ENCODE results near the gene PARP14.
A peak's percentile ranks its signal among the peaks of the same experiment; 100 is the strongest.
"Not testable (repeated sequence)": the region's sequence is repeated elsewhere in the genome, so short reads cannot be mapped to it uniquely, and the experiment has no call there.

PARP14 gene

GRCh38 chr3:122677216-122677615, 3.4 kb upstream of the PARP14 start:
- DNase-seq, result no peak

GRCh38 chr3:122678506-122678905, 2.1 kb upstream of the PARP14 start:
- no peak for DNase-seq

- peak; percentile 54 to 83 (median 74) for DNase-seq
Observed at GRCh38 chr3:122679085-122679881, 1.4 kb upstream of the PARP14 start.

- no peak for DNase-seq
Observed at GRCh38 chr3:122679882-122680474, 661 bp upstream of the PARP14 start.

- no peak for DNase-seq
Observed at GRCh38 chr3:122681284-122681973, 790 bp downstream of the PARP14 start.

- DNase-seq, result no peak
Observed at GRCh38 chr3:122681974-122682409, 1.4 kb downstream of the PARP14 start.

- not testable (repeated sequence) for DNase-seq
Observed at GRCh38 chr3:122682778-122683411, 2.3 kb downstream of the PARP14 start.

GRCh38 chr3:122687298-122687697, 6.7 kb downstream of the PARP14 start:
- no peak for DNase-seq

GRCh38 chr3:122688996-122689395, 8.4 kb downstream of the PARP14 start:
- DNase-seq, result no peak

- no peak for DNase-seq
Observed at GRCh38 chr3:122689587-122689986, 8.9 kb downstream of the PARP14 start.

- no peak for DNase-seq
Observed at GRCh38 chr3:122690096-122690495, 9.5 kb downstream of the PARP14 start.

GRCh38 chr3:122691195-122691594, 10.6 kb downstream of the PARP14 start:
- no peak for DNase-seq

- no peak for DNase-seq
Observed at GRCh38 chr3:122692674-122693073, 12.0 kb downstream of the PARP14 start.

GRCh38 chr3:122694966-122695365, 14.3 kb downstream of the PARP14 start:
- DNase-seq, result no peak

- DNase-seq, result no peak
Observed at GRCh38 chr3:122695927-122696561, 15.4 kb downstream of the PARP14 start.

GRCh38 chr3:122697952-122698620, 17.4 kb downstream of the PARP14 start:
- DNase-seq, result no peak

GRCh38 chr3:122700193-122700592, 19.6 kb downstream of the PARP14 start:
- no peak for DNase-seq

GRCh38 chr3:122705379-122705778, 24.7 kb downstream of the PARP14 start:
- no peak for DNase-seq

GRCh38 chr3:122710616-122711251, 30.1 kb downstream of the PARP14 start:
- not testable (repeated sequence) for DNase-seq

- DNase-seq, result no peak
Observed at GRCh38 chr3:122714273-122714672, 33.6 kb downstream of the PARP14 start.

- DNase-seq, result no peak
Observed at GRCh38 chr3:122716667-122717066, 36.0 kb downstream of the PARP14 start.

Data from T-helper 1 cell (primary cell).